Neural cell (in vitro differentiated cells): ENCODE data around the gene ENPP1. TPM values are rescaled to one million over a fixed set of nuclear protein-coding genes. Genes with fewer than 3 reads are reported as not detected.

Source experiments
- H2AFZ ChIP-seq: fragments of 200-600, 300-800 bp; sonication (generic), shearing (Covaris generic); 2 replicates; pipeline ENCODE4 v1.6.0; 2014; ENCODE audit warnings: low read depth, mild to moderate bottlenecking, antibody characterized with exemption, low read length, moderate library complexity
- H3F3A ChIP-seq: fragments of 200-600 bp; shearing (Covaris generic); 2 replicates; pipeline ENCODE4 v1.6.1; 2016; ENCODE audit warnings: mild to moderate bottlenecking, moderate library complexity, mixed read lengths, antibody characterized with exemption, low read length; ENCODE audit not compliant: insufficient read depth, poor library complexity, severe bottlenecking
- H3K27ac ChIP-seq: fragments of 200-600, 300-800 bp; sonication (generic), shearing (Covaris generic); 2 replicates; pipeline ENCODE4 v1.5.1; 2014; ENCODE audit warnings: mild to moderate bottlenecking, low read length, moderate library complexity
- H3K27me3 ChIP-seq: fragments of 300-800, 200-600 bp; sonication (generic), shearing (Covaris generic); 2 replicates; pipeline ENCODE4 v1.6.0; 2014; ENCODE audit warnings: mild to moderate bottlenecking, low read depth, low read length, moderate library complexity; ENCODE audit not compliant: insufficient read depth
- H3K36me3 ChIP-seq: fragments of 300-800, 200-600 bp; sonication (generic), shearing (Covaris generic); 2 replicates; pipeline ENCODE4 v1.5.1; 2014; ENCODE audit warnings: mild to moderate bottlenecking, antibody characterized with exemption, low read length, moderate library complexity; ENCODE audit not compliant: insufficient read depth
- H3K4me2 ChIP-seq: fragments of 300-800, 200-600 bp; sonication (generic), shearing (Covaris generic); 2 replicates; pipeline ENCODE4 v1.6.0; 2014; ENCODE audit warnings: mild to moderate bottlenecking, low read length
- H3K4me3 ChIP-seq: fragments of 300-800, 200-600 bp; sonication (generic), shearing (Covaris generic); 2 replicates; pipeline ENCODE4 v1.5.1; 2014; ENCODE audit warnings: mild to moderate bottlenecking, low read length, moderate library complexity
- H3K79me2 ChIP-seq: fragments of 200-600 bp; shearing (Covaris generic); replicated peaks from 2 replicates; pipeline ENCODE4 v1.6.0; 2014; ENCODE audit warnings: mild to moderate bottlenecking, low read length, moderate library complexity; ENCODE audit not compliant: insufficient read depth
- H3K9ac ChIP-seq: fragments of 300-800, 200-600 bp; sonication (generic), shearing (Covaris generic); 2 replicates; pipeline ENCODE4 v1.6.1; 2016; ENCODE audit warnings: mild to moderate bottlenecking, low read length, mixed read lengths
- H3K9me2 ChIP-seq: fragments of 200-600 bp; shearing (Covaris generic); 2 replicates; pipeline ENCODE4 v1.6.1; 2016; ENCODE audit warnings: mild to moderate bottlenecking, low read length, mixed read lengths; ENCODE audit not compliant: insufficient read depth
- H3K9me3 ChIP-seq: fragments of 200-600, 300-800 bp; sonication (generic), shearing (Covaris generic); 2 replicates; pipeline ENCODE4 v1.6.1; 2016; ENCODE audit warnings: mild to moderate bottlenecking, mixed run types, low read length, moderate library complexity, mixed read lengths
- H4K20me1 ChIP-seq: fragments of 200-600 bp; shearing (Covaris generic); 2 replicates; pipeline ENCODE4 v1.6.1; 2016; ENCODE audit warnings: mild to moderate bottlenecking, mixed run types; ENCODE audit not compliant: insufficient read depth
- EP300 ChIP-seq: fragments of 450-650 bp; conservative IDR thresholded peaks from 2 replicates; pipeline ENCODE4 v1.6.1; 2014; ENCODE audit warnings: antibody characterized with exemption, mild to moderate bottlenecking, moderate library complexity; ENCODE audit not compliant: poor library complexity, severe bottlenecking
- polyA plus RNA-seq: library from polyadenylated mRNA; depleted of rRNA; stranded (reverse); fragments of >200 nt; gene quantifications from 2 replicates; pipeline ENCODE4 v1.2.3, GENCODE V29; 2014
- small RNA-seq, 3 experiments: library from RNA; depleted of rRNA; stranded (forward); fragments of <200 nt; gene quantifications; one replicate each; pipeline ENCODE3, GENCODE V24; 2012

ENPP1 gene
- polyA plus RNA-seq, 1 donor from 2014 or later: not detected

DNA sequence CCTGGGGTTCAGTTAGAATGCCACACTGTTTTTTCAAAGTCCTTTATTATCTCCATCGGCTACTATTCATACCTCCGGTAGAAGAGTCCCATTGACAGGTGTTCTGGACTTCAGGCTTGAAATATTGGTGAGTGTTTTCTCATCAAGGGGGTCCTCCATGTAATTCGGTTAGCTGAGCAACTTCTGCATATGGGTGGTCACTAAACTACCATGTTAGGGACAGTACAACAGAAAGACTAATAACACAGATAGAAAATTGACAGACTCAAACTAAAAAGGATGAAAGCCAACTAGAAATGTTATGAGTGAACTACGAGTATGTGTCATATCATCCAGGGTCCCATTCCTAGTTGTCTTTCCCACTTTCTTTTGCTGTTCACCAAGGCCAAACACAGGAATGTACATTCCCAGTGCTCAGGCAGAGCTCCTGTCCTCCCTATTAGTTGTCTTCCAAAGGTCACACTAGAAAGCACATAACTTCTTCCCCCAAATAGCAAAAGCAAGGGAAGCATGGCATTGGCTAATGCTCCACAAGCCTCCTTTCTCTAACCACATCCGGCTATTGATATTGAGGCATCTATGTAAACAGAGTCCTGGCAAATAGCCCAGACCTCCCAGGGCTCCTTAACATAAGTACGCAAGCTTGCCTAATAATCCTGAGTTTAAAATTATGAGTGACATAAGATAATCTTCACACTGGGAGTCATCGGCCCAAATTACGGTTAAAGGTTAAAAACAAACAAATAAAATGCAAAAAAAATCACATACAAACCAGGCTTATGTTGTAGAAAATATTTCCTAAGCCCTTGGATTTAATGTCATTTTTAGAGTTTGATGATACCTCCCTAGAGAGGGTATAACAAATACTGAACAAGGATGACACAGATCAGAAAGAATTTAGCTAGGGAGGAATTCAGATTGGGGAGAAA lies 130.1 kb downstream of the ENPP1 start:
- Histone ChIP-seq H3K9me2 (no peaks in the 10 kb centered on the region), H3K27ac (no peak overlapping the region), H3K79me2 (no peaks in the 10 kb centered on the region), H3K27me3 (no peaks in the 10 kb centered on the region), H3K4me2 (no peak overlapping the region), H3K9me3 (no peaks in the 10 kb centered on the region), H3K9ac (no peak overlapping the region), H2AFZ (no peak overlapping the region), H3K4me3 (no peak overlapping the region), H4K20me1 (no peaks in the 10 kb centered on the region), H3F3A (no peaks in the 10 kb centered on the region), H3K36me3 (no peaks in the 10 kb centered on the region)
- TF ChIP-seq EP300: no peak

Small RNAs within 50 kb of the gene (small RNA-seq; reads per million reads assigned to genes)
- gene MIR548H5: 0 reads per million in 3 experiments
- gene SELENOKP2: 0 reads per million in 3 experiments

Other genes with a start within 250 kb of the ENPP1 start
- not detected in 2 replicates for gene ARG1, start 234.8 kb upstream of the ENPP1 start, polyA plus RNA-seq
- gene MED23, start 179.8 kb upstream of the ENPP1 start, polyA plus RNA-seq: 77.9 and 104 TPM in 2 replicates
- 0.50 TPM in 1 of 2 replicates, not detected in the other for gene ENPP3, start 170.7 kb upstream of the ENPP1 start, polyA plus RNA-seq
- not detected in 2 replicates for gene OR2A4, start 106.6 kb upstream of the ENPP1 start, polyA plus RNA-seq
- not detected in 2 replicates for gene CTAGE9, start 97.0 kb upstream of the ENPP1 start, polyA plus RNA-seq
- 1.5 and 2.3 TPM in 2 replicates for gene CCN2, start 143.4 kb downstream of the ENPP1 start, polyA plus RNA-seq